Measurements from ENCODE around the gene KLHL6.

The KLHL6 gene

DNA sequence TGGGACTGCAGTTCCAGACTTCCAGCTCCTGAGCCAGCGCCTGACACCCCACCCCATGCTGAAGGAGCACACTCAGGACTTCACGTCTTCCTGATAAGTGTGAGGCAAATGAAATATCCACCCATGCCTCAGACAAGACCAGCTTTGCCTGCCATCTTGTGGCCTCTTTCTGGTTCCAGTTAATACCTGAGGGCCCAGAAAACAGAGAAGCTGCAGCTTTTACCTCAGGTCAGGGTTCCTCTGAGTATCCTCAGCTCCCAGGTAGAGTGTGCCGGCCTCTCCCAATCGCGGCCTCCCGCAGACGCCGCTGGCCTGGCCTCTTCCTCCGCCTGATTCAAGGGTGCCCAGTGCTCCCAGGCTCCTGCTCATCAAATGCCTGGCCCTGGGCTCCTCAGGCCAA lies 5.1 kb upstream of the KLHL6 start:
- H3K27me3 ChIP-seq (ENCODE audit: insufficient read depth, low read length), result no peaks in the 10 kb centered on the region
- no peak overlapping the region for H3K27ac ChIP-seq (ENCODE audit: low read length)
- no peaks in the 10 kb centered on the region for H3K9me3 ChIP-seq (ENCODE audit: insufficient read depth, low read depth, low read length)
- H3K4me3 ChIP-seq (ENCODE audit: low read length), result no peak overlapping the region
- H3K36me3 ChIP-seq (ENCODE audit: insufficient read depth, low read depth, low read length), result no peaks in the 10 kb centered on the region
- no peaks in the 10 kb centered on the region for H3K4me1 ChIP-seq (ENCODE audit: insufficient read depth, low read length)
- no peak overlapping the region for H3K9ac ChIP-seq (ENCODE audit: low read depth, low read length)

DNA sequence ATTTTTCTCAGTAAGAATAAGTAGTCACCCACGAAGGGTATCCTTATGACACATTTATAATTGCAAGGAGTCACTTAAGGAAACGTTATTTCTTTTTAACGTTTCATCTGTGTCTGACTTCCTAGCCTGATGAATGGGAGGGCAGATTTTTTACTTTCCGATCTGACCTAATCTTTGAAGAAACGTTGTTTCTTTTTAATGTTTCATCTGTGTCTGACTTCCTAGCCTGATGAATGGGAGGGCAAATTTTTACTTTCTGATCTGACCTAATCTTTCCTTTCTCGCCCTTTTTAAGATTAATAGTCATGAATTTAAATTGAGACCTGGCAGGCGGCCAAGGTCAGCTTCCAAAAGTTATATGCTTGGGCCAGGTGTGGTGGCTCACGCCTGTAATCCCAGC lies 3.0 kb upstream of the KLHL6 start:
- H3K27ac ChIP-seq (ENCODE audit: low read length), result no peak overlapping the region
- peaks cover 2% of the 10 kb centered on the region; the same call in 1 of the 2 replicates for H3K4me1 ChIP-seq (ENCODE audit: insufficient read depth, low read length)
- H3K27me3 ChIP-seq (ENCODE audit: insufficient read depth, low read length), result no peaks in the 10 kb centered on the region
- H3K36me3 ChIP-seq (ENCODE audit: insufficient read depth, low read depth, low read length), result no peaks in the 10 kb centered on the region
- no peak overlapping the region for H3K4me3 ChIP-seq (ENCODE audit: low read length)
- no peak overlapping the region for H3K9ac ChIP-seq (ENCODE audit: low read depth, low read length)
- H3K9me3 ChIP-seq (ENCODE audit: insufficient read depth, low read depth, low read length), result no peaks in the 10 kb centered on the region

DNA sequence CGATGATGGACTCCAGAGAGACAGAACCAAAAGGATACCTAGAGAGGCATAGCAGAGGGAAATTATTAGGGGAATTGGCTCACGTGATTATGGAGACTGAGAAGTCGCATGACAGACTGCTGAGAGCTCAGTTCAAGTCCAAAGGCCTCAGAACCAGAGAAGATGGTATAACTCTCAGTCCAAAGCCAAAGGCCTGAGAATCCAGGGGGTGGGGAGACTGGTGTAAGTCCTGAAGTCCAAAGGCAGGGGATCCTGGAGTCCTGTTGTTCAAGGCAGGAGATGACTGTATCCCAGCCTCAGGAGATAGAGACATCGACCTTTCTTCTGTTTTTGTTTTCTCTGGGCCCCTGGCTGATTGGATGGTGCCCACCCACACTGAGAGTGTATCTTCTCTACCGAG lies 1.2 kb upstream of the KLHL6 start:
- Histone ChIP-seq H3K9ac (ENCODE audit: low read depth, low read length) (no peak overlapping the region), H3K4me1 (ENCODE audit: insufficient read depth, low read length) (peaks cover 8% of the 10 kb centered on the region; the same call in 1 of the 2 replicates), H3K36me3 (ENCODE audit: insufficient read depth, low read depth, low read length) (no peaks in the 10 kb centered on the region), H3K27ac (ENCODE audit: low read length) (no peak overlapping the region), H3K4me3 (ENCODE audit: low read length) (no peak overlapping the region), H3K27me3 (ENCODE audit: insufficient read depth, low read length) (no peaks in the 10 kb centered on the region), H3K9me3 (ENCODE audit: insufficient read depth, low read depth, low read length) (no peaks in the 10 kb centered on the region)

DNA sequence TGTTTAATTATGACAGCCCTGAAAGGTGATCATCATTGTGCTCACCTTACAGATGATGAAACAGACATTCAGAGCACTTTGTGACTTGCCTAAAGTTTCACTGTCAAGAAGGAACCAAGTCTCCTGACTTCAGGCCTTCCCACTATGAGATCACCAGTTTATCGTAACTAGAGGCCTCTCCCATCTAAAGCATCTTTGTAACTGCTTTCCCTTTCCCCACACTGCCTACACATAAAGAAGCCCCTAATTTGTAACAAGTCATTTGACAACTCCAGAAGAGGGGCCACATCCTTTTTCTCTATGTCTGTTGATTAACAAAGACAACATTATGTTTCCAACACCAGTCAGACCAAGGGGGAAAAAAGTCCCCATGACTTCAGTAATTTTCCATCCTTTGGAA lies 1.1 kb downstream of the KLHL6 start:
- Histone ChIP-seq H3K27ac (ENCODE audit: low read length) (no peak overlapping the region), H3K27me3 (ENCODE audit: insufficient read depth, low read length) (no peaks in the 10 kb centered on the region), H3K9me3 (ENCODE audit: insufficient read depth, low read depth, low read length) (no peaks in the 10 kb centered on the region), H3K36me3 (ENCODE audit: insufficient read depth, low read depth, low read length) (no peaks in the 10 kb centered on the region), H3K4me1 (ENCODE audit: insufficient read depth, low read length) (peaks cover 8% of the 10 kb centered on the region; the same call in 1 of the 2 replicates), H3K9ac (ENCODE audit: low read depth, low read length) (no peak overlapping the region), H3K4me3 (ENCODE audit: low read length) (no peak overlapping the region)

DNA sequence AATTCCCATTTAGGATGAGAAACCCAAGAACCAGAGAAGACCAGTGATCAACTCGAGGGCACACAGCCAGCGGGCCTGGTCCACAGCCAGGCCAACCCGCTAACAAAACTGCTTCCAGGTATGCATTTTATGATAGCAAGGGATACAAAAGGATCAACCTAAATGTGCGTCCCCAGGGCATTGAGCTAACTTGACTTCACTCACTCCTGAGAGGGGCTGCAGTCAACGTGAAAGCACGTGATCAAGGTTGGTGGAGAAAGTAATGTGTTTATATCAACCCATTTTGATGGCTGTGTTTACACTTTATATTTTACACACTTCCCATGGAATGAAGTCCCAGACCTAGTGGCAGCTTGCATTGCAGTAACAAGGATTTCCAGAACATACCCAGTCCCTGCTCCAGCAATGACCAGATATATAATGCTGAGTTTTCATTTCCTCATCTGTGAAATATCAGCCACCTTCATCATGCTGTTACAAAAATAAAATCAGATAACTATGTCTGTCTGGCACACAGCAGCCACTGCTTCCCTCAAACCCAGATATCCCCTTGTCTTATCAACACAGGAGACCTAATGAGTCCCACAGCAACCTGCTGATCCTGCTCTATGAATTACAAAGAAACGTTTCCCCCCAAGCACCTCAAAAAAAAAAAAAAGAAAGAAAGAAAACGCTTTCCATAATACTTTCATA lies 2.0 kb downstream of the KLHL6 start:
- Histone ChIP-seq H3K27me3 (ENCODE audit: insufficient read depth, low read length) (no peaks in the 10 kb centered on the region), H3K9ac (ENCODE audit: low read depth, low read length) (no peak overlapping the region), H3K4me3 (ENCODE audit: low read length) (no peak overlapping the region), H3K4me1 (ENCODE audit: insufficient read depth, low read length) (peaks cover 8% of the 10 kb centered on the region; the same call in 1 of the 2 replicates), H3K27ac (ENCODE audit: low read length) (no peak overlapping the region), H3K36me3 (ENCODE audit: insufficient read depth, low read depth, low read length) (no peaks in the 10 kb centered on the region), H3K9me3 (ENCODE audit: insufficient read depth, low read depth, low read length) (no peaks in the 10 kb centered on the region)

DNA sequence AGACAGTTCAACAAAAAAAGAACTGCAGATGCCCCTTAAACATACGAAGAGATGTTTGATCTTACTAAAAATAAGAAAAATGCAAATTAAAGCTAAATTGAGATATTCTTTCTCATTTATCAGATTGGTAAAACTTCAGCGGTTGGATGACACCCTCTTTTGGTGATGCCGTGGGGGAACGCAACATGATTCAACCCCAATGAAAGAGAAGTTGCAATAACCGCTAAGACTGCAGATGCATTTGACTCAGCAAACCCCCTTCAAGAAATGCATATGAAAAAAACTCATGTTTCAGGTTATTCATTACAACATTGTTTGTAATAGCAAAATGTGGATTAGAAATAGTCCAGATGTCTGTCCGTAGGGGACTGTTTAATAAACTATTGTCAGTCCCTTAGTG lies 3.6 kb downstream of the KLHL6 start:
- Histone ChIP-seq H3K27ac (ENCODE audit: low read length) (no peak overlapping the region), H3K9ac (ENCODE audit: low read depth, low read length) (no peak overlapping the region)

DNA sequence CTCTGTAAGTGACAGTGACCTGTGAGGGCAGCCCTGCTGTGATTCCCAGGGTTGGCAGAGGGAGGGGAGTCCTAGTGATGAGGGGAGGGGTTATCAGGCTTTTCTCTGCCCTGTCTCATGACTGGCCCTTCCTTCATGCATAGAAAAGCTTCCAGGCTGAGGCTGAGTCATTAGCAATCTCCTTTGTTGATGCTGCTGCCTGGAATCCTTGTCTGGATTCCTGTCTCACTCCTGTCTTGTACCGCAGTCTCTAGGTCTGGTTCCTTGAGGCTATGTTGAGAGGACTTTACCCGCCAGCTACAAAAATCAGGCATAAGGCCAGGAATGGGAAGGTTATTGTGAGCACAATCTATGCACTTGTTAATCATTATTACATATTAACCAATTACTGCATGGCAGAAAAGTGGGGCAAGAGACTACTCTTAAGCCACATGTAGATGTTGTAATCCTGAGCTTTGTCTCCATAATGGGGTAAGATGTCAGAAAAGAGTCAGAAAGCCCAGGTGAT lies 7.2 kb downstream of the KLHL6 start:
- peaks cover 13% of the 10 kb centered on the region; the same call in 1 of the 2 replicates for H3K4me1 ChIP-seq (ENCODE audit: insufficient read depth, low read length)
- H3K36me3 ChIP-seq (ENCODE audit: insufficient read depth, low read depth, low read length), result no peaks in the 10 kb centered on the region
- no peak overlapping the region for H3K4me3 ChIP-seq (ENCODE audit: low read length)
- H3K9me3 ChIP-seq (ENCODE audit: insufficient read depth, low read depth, low read length), result no peaks in the 10 kb centered on the region
- no peaks in the 10 kb centered on the region for H3K27me3 ChIP-seq (ENCODE audit: insufficient read depth, low read length)
- no peak overlapping the region for H3K9ac ChIP-seq (ENCODE audit: low read depth, low read length)
- no peak overlapping the region for H3K27ac ChIP-seq (ENCODE audit: low read length)

More for the DNA sequence above, 3.6 kb downstream of the KLHL6 start:
- Histone ChIP-seq H3K9me3 (ENCODE audit: insufficient read depth, low read depth, low read length) (no peaks in the 10 kb centered on the region), H3K27me3 (ENCODE audit: insufficient read depth, low read length) (no peaks in the 10 kb centered on the region), H3K4me1 (ENCODE audit: insufficient read depth, low read length) (peaks cover 13% of the 10 kb centered on the region; the same call in 1 of the 2 replicates), H3K4me3 (ENCODE audit: low read length) (no peak overlapping the region), H3K36me3 (ENCODE audit: insufficient read depth, low read depth, low read length) (no peaks in the 10 kb centered on the region)

DNA sequence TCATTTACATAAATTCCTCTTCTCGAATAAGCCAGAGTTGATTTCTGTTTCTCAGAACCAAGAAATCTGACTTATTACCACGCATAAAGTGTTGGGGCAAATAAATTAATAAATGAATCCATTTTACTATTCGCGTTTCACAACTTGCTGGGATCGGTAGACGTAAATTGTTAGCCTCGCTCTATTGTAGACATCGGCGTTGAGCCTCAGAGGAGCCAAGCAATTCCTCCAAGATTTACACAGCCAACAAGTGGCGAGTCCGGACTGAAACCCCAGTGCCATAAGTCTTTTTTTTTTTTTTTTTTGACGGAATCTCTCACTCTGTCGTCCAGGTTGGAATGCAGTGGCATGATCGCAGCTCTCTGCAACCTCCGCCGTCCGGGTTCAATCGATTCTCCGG lies 8.9 kb downstream of the KLHL6 start:
- H3K4me1 ChIP-seq (ENCODE audit: insufficient read depth, low read length), result peaks cover 9% of the 10 kb centered on the region; the same call in 1 of the 2 replicates
- no peak overlapping the region for H3K9ac ChIP-seq (ENCODE audit: low read depth, low read length)
- no peaks in the 10 kb centered on the region for H3K36me3 ChIP-seq (ENCODE audit: insufficient read depth, low read depth, low read length)
- no peaks in the 10 kb centered on the region for H3K9me3 ChIP-seq (ENCODE audit: insufficient read depth, low read depth, low read length)
- no peak overlapping the region for H3K27ac ChIP-seq (ENCODE audit: low read length)
- no peaks in the 10 kb centered on the region for H3K27me3 ChIP-seq (ENCODE audit: insufficient read depth, low read length)
- H3K4me3 ChIP-seq (ENCODE audit: low read length), result no peak overlapping the region

DNA sequence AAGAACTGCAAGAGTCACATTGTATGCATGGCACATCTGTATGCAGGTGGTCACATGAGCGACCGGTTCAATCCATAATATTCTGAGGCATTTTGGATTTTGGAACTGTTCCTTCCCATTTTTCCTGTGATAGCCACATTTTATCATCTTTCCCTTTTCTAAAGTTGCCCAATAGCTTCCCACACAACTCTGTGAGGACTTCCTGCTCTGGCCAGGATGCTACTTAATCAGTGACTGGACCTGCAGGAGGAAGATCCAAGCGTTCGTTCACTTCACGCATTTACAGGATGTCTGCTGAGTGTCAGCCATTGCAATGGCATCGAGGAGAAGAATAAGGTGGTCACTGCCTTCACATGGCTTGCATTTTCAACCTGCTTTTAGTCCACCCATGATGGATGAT lies 9.8 kb downstream of the KLHL6 start:
- H3K9me3 ChIP-seq (ENCODE audit: insufficient read depth, low read depth, low read length), result no peaks in the 10 kb centered on the region
- H3K9ac ChIP-seq (ENCODE audit: low read depth, low read length), result no peak overlapping the region
- peaks cover 9% of the 10 kb centered on the region; the same call in 1 of the 2 replicates for H3K4me1 ChIP-seq (ENCODE audit: insufficient read depth, low read length)
- no peaks in the 10 kb centered on the region for H3K36me3 ChIP-seq (ENCODE audit: insufficient read depth, low read depth, low read length)
- H3K27me3 ChIP-seq (ENCODE audit: insufficient read depth, low read length), result no peaks in the 10 kb centered on the region
- H3K27ac ChIP-seq (ENCODE audit: low read length), result no peak overlapping the region
- no peak overlapping the region for H3K4me3 ChIP-seq (ENCODE audit: low read length)

DNA sequence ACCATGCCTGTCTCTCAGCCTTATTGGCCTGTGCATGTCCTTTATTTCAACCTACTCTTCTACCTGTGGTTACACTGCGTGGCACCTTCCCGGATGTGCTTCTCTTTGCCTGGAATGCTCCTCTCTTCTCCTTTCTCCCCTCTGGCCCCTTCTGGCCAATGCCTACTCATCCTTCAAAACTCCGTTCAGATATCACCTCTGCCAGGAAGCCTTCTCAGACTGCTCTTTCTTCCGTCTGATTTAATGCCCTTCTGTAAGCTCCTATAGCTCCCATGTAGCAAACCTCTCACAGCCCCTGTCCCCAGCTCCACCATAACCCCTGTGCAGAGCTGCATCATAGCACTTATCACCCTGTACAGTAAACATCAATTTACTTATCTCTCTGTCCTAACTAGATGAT lies 13.2 kb downstream of the KLHL6 start:
- no peak overlapping the region for H3K9ac ChIP-seq (ENCODE audit: low read depth, low read length)
- H3K27ac ChIP-seq (ENCODE audit: low read length), result no peak overlapping the region
- H3K4me1 ChIP-seq (ENCODE audit: insufficient read depth, low read length), result peaks cover 3% of the 10 kb centered on the region; the same call in 1 of the 2 replicates
- no peaks in the 10 kb centered on the region for H3K27me3 ChIP-seq (ENCODE audit: insufficient read depth, low read length)
- H3K36me3 ChIP-seq (ENCODE audit: insufficient read depth, low read depth, low read length), result no peaks in the 10 kb centered on the region
- H3K4me3 ChIP-seq (ENCODE audit: low read length), result no peak overlapping the region
- H3K9me3 ChIP-seq (ENCODE audit: insufficient read depth, low read depth, low read length), result no peaks in the 10 kb centered on the region

DNA sequence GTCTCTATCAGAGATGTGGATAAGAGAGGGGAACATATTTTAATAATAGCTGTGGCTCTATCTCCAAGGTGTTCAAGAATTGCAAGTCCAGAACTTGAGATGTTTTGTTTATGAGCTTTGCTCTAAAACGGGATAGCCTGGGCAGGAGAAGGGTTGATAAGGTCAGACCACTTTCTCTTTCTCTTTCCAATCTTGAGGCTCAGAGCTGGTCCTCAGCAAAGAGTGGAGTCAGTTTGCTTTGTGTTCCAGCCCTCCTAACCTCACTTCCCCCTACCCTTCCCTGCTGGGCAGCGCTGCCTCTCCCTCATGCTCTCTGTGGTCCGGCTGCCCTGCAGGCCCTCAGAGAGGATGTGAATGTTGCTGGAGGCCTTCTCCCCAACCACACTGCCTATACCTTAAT lies 13.8 kb downstream of the KLHL6 start:
- no peak overlapping the region for H3K4me3 ChIP-seq (ENCODE audit: low read length)
- H3K9me3 ChIP-seq (ENCODE audit: insufficient read depth, low read depth, low read length), result no peaks in the 10 kb centered on the region
- no peak overlapping the region for H3K27ac ChIP-seq (ENCODE audit: low read length)
- no peaks in the 10 kb centered on the region for H3K36me3 ChIP-seq (ENCODE audit: insufficient read depth, low read depth, low read length)
- H3K9ac ChIP-seq (ENCODE audit: low read depth, low read length), result no peak overlapping the region
- H3K4me1 ChIP-seq (ENCODE audit: insufficient read depth, low read length), result peaks cover 3% of the 10 kb centered on the region; the same call in 1 of the 2 replicates
- H3K27me3 ChIP-seq (ENCODE audit: insufficient read depth, low read length), result no peaks in the 10 kb centered on the region

DNA sequence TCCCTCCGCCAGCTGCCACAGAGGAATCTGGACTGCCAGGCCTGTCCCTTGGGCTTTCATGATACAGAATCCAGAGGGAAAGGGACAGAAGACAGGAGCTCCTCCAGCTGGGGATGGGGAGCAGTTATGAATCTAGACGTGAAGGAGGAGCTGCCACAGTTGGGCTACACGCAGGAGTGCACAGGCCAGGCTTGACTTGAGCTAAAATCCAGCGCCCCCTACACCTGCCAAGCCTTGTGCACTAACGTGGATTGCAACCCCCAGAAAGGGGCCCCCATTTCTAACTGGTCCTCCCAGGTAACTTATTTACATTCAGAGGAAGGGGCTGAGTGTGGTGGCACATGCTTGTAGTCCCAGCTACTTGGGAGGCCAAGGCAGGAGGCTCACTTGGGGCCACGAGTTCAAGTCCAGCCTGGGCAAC lies 14.3 kb downstream of the KLHL6 start:
- H3K4me1 ChIP-seq (ENCODE audit: insufficient read depth, low read length), result peaks cover 3% of the 10 kb centered on the region; the same call in 1 of the 2 replicates
- H3K4me3 ChIP-seq (ENCODE audit: low read length), result no peak overlapping the region

More for the DNA sequence above, 14.3 kb downstream of the KLHL6 start:
- Histone ChIP-seq H3K27ac (ENCODE audit: low read length) (no peak overlapping the region), H3K36me3 (ENCODE audit: insufficient read depth, low read depth, low read length) (no peaks in the 10 kb centered on the region), H3K27me3 (ENCODE audit: insufficient read depth, low read length) (no peaks in the 10 kb centered on the region; the same call in 1 of the 2 replicates), H3K9me3 (ENCODE audit: insufficient read depth, low read depth, low read length) (no peaks in the 10 kb centered on the region), H3K9ac (ENCODE audit: low read depth, low read length) (no peak overlapping the region)

Measured in iPS-20b (cell line).